ENCODE data around the gene ARHGAP42. TPM values are rescaled to one million over a fixed set of nuclear protein-coding genes. Genes with fewer than 3 reads are reported as not detected.

ARHGAP42 gene
- total RNA-seq, 4 donors from 2014 or later: 7.6 to 22.2 (median 14.6) TPM

DNA sequence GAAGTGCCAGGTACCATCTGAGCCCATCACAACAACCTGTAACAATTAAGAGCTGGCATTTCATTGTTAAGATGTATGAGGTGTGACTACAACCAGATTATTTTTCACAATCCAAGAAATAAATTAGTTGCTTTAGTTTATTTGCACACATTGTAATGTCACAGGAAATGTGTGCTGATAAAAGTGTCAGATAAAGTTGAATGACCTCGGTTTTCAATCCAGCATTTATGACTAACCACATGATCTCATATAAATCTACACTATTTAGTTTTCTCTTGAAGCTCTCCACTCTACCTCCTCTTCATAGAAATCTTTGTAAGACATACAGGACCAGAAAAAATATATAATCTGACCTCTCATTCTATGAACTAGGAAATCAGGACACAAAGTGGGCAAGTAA, 276.3 kb downstream of the ARHGAP42 start:
- no peak for DNase-seq (ENCODE audit: low spot score in 2 of 2)
- TF ChIP-seq, protein P1, sequence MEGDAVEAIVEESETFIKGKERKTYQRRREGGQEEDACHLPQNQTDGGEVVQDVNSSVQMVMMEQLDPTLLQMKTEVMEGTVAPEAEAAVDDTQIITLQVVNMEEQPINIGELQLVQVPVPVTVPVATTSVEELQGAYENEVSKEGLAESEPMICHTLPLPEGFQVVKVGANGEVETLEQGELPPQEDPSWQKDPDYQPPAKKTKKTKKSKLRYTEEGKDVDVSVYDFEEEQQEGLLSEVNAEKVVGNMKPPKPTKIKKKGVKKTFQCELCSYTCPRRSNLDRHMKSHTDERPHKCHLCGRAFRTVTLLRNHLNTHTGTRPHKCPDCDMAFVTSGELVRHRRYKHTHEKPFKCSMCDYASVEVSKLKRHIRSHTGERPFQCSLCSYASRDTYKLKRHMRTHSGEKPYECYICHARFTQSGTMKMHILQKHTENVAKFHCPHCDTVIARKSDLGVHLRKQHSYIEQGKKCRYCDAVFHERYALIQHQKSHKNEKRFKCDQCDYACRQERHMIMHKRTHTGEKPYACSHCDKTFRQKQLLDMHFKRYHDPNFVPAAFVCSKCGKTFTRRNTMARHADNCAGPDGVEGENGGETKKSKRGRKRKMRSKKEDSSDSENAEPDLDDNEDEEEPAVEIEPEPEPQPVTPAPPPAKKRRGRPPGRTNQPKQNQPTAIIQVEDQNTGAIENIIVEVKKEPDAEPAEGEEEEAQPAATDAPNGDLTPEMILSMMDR (IDR thresholded peaks at IDR 0.05): no peak
- TF ChIP-seq POLR2A (IDR thresholded peaks at IDR 0.05): no peak
- H3K4me3 ChIP-seq (ENCODE audit: low read depth, poor library complexity, severe bottlenecking): no peak overlapping the region
- intact Hi-C loops (cut with DNase I; ENCODE audit: low total_unique reads): no loop called here
- 39 to 42% methylated on average over 1 of the region's 1 CpG for WGBS, 2 donors

DNA sequence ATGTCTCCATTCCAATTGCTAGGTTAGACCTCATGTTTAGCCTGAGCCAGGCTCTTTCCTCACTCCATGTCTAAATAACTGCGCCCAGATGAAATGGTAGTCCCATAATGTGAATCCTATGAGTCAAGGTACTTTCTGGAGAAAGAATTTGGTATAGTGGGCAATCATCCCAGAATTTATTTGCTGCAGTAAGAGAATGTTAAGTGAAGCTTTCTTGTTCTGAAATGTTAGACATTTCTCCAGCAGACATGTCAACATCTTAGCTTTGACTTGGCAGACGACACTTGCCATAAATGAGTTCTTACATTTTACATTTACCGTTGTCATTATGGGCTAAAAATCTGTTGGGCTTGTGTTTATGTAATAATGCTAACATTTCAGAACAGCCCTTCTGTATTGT, 277.3 kb downstream of the ARHGAP42 start:
- intact Hi-C loops (cut with DNase I; ENCODE audit: low total_unique reads): no loop called here
- TF ChIP-seq, protein P1 (IDR thresholded peaks at IDR 0.05): no peak
- no peak for TF ChIP-seq POLR2A (IDR thresholded peaks at IDR 0.05)
- 85 to 88% methylated on average over 3 of the region's 3 CpGs for WGBS, 2 donors
- no peak overlapping the region for H3K4me3 ChIP-seq (ENCODE audit: low read depth, poor library complexity, severe bottlenecking)
- no peak for DNase-seq (ENCODE audit: low spot score in 2 of 2)

DNA sequence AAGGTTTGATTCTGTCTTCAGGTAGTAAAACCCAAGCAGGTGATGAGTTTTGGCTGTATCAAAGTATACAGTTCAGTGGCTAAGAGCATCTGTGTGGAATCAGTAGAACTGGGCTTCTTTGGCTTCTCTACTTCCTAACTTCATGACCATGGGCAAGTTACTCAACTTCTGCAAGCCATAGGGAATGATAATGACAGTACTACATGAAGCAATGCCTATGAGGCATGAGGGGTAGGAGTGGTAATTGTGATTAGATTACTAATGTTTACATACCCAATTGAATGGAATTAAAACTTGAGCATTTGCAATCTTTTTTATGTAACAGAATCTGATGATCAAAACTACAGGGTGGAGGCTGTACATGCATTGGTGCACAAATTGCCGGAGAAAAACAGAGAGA, 278.3 kb downstream of the ARHGAP42 start:
- 94 to 97% methylated on average over 1 of the region's 1 CpG for WGBS, 2 donors
- no peak for DNase-seq (ENCODE audit: low spot score in 2 of 2)
- no peak overlapping the region for H3K4me3 ChIP-seq (ENCODE audit: low read depth, poor library complexity, severe bottlenecking)
- intact Hi-C loops (cut with DNase I; ENCODE audit: low total_unique reads): no loop called here
- TF ChIP-seq, protein P1 (IDR thresholded peaks at IDR 0.05): no peak
- TF ChIP-seq POLR2A (IDR thresholded peaks at IDR 0.05): no peak

DNA sequence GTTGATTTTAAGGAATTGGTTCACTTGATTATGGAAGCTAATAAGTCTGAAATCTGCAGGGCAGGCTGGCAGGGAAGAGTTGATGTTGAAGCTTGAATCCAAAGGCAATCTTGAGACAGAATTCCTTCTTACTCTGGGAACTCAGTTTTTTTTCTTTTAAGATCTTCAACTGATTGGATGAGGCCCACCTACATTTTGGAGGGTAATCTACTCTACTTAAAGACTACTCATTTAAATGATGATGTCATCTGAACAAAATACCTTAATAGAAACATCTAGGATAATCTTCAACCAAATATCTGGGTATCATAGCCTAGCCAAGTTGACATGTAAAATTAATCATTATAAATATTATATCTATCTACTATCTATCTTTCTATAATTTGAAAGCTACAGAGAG, 279.3 kb downstream of the ARHGAP42 start:
- intact Hi-C loops (cut with DNase I; ENCODE audit: low total_unique reads): no loop called here
- no peak overlapping the region for H3K4me3 ChIP-seq (ENCODE audit: low read depth, poor library complexity, severe bottlenecking)
- TF ChIP-seq, protein P1 (IDR thresholded peaks at IDR 0.05): no peak
- TF ChIP-seq POLR2A (IDR thresholded peaks at IDR 0.05): no peak
- no peak for DNase-seq (ENCODE audit: low spot score in 2 of 2)

DNA sequence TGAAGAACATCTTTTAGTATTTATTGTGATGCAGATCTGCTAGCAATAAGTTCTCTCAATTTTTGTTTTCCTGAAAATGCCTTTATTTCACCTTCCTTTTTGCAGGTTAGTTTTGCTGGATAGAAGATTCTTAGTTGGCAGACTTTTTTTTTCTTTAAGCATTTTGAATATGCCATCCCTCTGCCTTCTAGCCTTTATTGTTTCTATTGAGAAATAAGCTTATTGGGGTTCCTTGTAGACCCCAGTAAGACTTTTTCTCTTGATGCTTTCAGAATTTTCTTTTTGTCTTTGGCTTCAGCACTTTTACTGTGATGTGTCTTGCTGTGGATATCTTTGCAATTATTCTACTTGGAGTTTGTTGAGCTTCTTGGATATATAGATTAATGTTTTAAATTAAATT, 281.9 kb downstream of the ARHGAP42 start:
- H3K4me3 ChIP-seq (ENCODE audit: low read depth, poor library complexity, severe bottlenecking): no peak overlapping the region
- TF ChIP-seq, protein P1 (IDR thresholded peaks at IDR 0.05): no peak
- no peak for TF ChIP-seq POLR2A (IDR thresholded peaks at IDR 0.05)
- no peak for DNase-seq (ENCODE audit: low spot score in 2 of 2)
- intact Hi-C loops (cut with DNase I; ENCODE audit: low total_unique reads): no loop called here

DNA sequence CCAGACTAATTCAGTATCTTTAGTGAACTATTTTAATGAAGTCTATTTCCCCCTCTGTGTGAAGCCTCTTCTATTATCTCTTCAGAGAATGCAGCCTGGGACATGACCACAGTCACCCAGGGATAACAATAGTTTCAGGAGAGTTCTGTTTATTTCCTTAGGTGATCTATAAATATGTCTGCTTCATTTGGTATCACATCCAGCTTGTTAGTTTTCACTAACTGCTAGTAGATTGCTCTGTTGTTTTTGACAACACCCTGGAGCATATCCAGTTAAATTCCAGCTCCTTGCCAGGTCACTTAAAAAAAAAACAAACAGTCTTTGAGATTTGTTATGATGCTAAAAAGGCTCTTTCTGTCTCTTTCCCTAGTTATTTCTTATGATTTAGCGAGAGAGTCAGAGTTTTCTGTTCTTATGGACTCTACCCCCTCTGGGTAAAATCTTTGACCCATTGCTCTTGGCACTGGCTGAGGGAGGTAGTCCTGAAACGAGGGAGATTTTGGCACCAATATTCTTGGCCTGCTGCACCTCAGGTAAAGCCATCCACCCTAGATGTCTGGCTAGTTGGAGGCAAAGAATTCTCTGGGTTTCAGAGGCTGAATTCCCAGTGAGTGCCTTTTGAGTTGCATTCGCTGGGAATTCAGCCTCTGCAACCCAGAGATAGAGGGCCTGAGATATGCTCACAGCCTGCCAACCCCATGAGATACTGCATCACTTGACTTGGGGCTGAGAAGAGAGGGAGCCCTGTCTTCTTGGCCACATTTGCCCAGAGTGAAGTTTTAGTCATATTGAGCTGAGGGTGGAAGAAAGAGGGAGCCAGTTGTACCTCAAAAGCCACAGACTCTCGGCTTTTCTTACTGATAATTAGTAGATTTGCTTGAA, 283.4 kb downstream of the ARHGAP42 start:
- TF ChIP-seq, protein P1 (IDR thresholded peaks at IDR 0.05): no peak
- no peak for TF ChIP-seq POLR2A (IDR thresholded peaks at IDR 0.05)
- DNase-seq (ENCODE audit: low spot score in 2 of 2): no peak
- WGBS, 2 donors: 67 to 72% methylated on average over 4 of the region's 4 CpGs
- H3K4me3 ChIP-seq (ENCODE audit: low read depth, poor library complexity, severe bottlenecking): no peak overlapping the region
- intact Hi-C loops (cut with DNase I; ENCODE audit: low total_unique reads): no loop called here
